IPS-NIHi7 (cell line): Measurements from ENCODE around the gene MAP3K15.
"Not testable (repeated sequence)": the region's sequence is repeated elsewhere in the genome, so short reads cannot be mapped to it uniquely, and the experiment has no call there.

Source experiments
- DNase-seq: peaks from one replicate; pipeline ENCODE4 v3.0.0; 2012; ENCODE audit warnings: mixed read lengths; ENCODE audit errors: extremely low spot score

MAP3K15 gene

GRCh38 chrX:19532709-19533108 lies 17.4 kb upstream of the MAP3K15 start:
- DNase-seq, result no peak

GRCh38 chrX:19517965-19518364 lies 2.7 kb upstream of the MAP3K15 start:
- DNase-seq, result no peak

- DNase-seq, result no peak
Measured at GRCh38 chrX:19515615-19516105, 352 bp upstream of the MAP3K15 start.

GRCh38 chrX:19513383-19513782 lies 1.9 kb downstream of the MAP3K15 start:
- peak; percentile 29 for DNase-seq

- no peak for DNase-seq
Measured at GRCh38 chrX:19512961-19513360, 2.3 kb downstream of the MAP3K15 start.

GRCh38 chrX:19512359-19512758 lies 2.9 kb downstream of the MAP3K15 start:
- DNase-seq, result no peak

GRCh38 chrX:19511796-19512195 lies 3.5 kb downstream of the MAP3K15 start:
- not testable (repeated sequence) for DNase-seq

GRCh38 chrX:19496711-19497110 lies 18.6 kb downstream of the MAP3K15 start:
- no peak for DNase-seq

- peak; percentile 20 for DNase-seq
Measured at GRCh38 chrX:19487520-19488200, 27.6 kb downstream of the MAP3K15 start.

GRCh38 chrX:19479458-19479857 lies 35.9 kb downstream of the MAP3K15 start:
- DNase-seq, result no peak

GRCh38 chrX:19468383-19468782 lies 46.9 kb downstream of the MAP3K15 start:
- not testable (repeated sequence) for DNase-seq

GRCh38 chrX:19462879-19463278 lies 52.4 kb downstream of the MAP3K15 start:
- no peak for DNase-seq

GRCh38 chrX:19462231-19462630 lies 53.1 kb downstream of the MAP3K15 start:
- no peak for DNase-seq

- DNase-seq, result no peak
Measured at GRCh38 chrX:19457662-19458061, 57.6 kb downstream of the MAP3K15 start.

- no peak for DNase-seq
Measured at GRCh38 chrX:19448077-19448476, 67.2 kb downstream of the MAP3K15 start.

GRCh38 chrX:19446397-19446796 lies 68.9 kb downstream of the MAP3K15 start:
- no peak for DNase-seq

- DNase-seq, result not testable (repeated sequence)
Measured at GRCh38 chrX:19445772-19446171, 69.5 kb downstream of the MAP3K15 start.

- peak; percentile 23 for DNase-seq
Measured at GRCh38 chrX:19443869-19444526, 71.3 kb downstream of the MAP3K15 start.

- DNase-seq, result no peak
Measured at GRCh38 chrX:19440713-19441112, 74.6 kb downstream of the MAP3K15 start.

- not testable (repeated sequence) for DNase-seq
Measured at GRCh38 chrX:19422661-19423060, 92.6 kb downstream of the MAP3K15 start.

GRCh38 chrX:19410259-19410658 lies 105.0 kb downstream of the MAP3K15 start:
- DNase-seq, result peak; percentile 53

- no peak for DNase-seq
Measured at GRCh38 chrX:19403696-19404095, 111.6 kb downstream of the MAP3K15 start.

GRCh38 chrX:19392703-19393102 lies 122.6 kb downstream of the MAP3K15 start:
- no peak for DNase-seq
